Measurements from ENCODE around the gene ME2. TPM values are rescaled to one million over a fixed set of nuclear protein-coding genes. Genes with fewer than 3 reads are reported as not detected.
"Not testable (repeated sequence)": the region's sequence is repeated elsewhere in the genome, so short reads cannot be mapped to it uniquely, and the experiment has no call there.

The ME2 gene
- total and polyA plus RNA-seq, 4 donors = 13.5 to 41.3 (median 35.2) TPM

GRCh38 chr18:50945918-50946317 lies 67.0 kb downstream of the ME2 start:
- 93 to 98% methylated on average over 2 of the region's 2 CpGs for WGBS, 2 donors

GRCh38 chr18:50947899-50948298 lies 69.0 kb downstream of the ME2 start:
- DNase-seq (no peak), ATAC-seq (ENCODE audit: low FRiP score) (no peak)
- Histone ChIP-seq H3K4me1 (ENCODE audit: control insufficient read depth in 1 of 2, insufficient read depth in 2 of 2, low read length in 2 of 2) (no peaks in the 10 kb centered on the region), H3K4me3 (ENCODE audit: low read length in 2 of 2) (no peak overlapping the region), H3K9me3 (ENCODE audit: control insufficient read depth, low read length) (no peaks in the 10 kb centered on the region), H3K27me3 (ENCODE audit: control insufficient read depth in 1 of 2, insufficient read depth in 2 of 2, low read length in 1 of 2) (no peaks in the 10 kb centered on the region), H3K27ac (ENCODE audit: low read depth in 1 of 2, low read length in 2 of 2) (no peak overlapping the region), H3K36me3 (ENCODE audit: control insufficient read depth in 1 of 2, insufficient read depth in 2 of 2, low read length in 1 of 2) (peaks cover 0 to 3% of the 10 kb centered on the region in 2 donors)
- intact Hi-C loops (cut with DNase I) = no loop called here
- WGBS, 2 donors = 50 to 64% methylated on average over 1 of the region's 1 CpG

More at GRCh38 chr18:50945918-50946317, 67.0 kb downstream of the ME2 start:
- H3K4me3 ChIP-seq (ENCODE audit: low read length in 2 of 2); DNase-seq; H3K9me3 ChIP-seq (ENCODE audit: control insufficient read depth, low read length); intact Hi-C loops (cut with DNase I); H3K27me3 ChIP-seq (ENCODE audit: control insufficient read depth in 1 of 2, insufficient read depth in 2 of 2, low read length in 1 of 2); H3K27ac ChIP-seq (ENCODE audit: low read depth in 1 of 2, low read length in 2 of 2); ATAC-seq (ENCODE audit: low FRiP score); H3K4me1 ChIP-seq (ENCODE audit: control insufficient read depth in 1 of 2, insufficient read depth in 2 of 2, low read length in 2 of 2); H3K36me3 ChIP-seq (ENCODE audit: control insufficient read depth in 1 of 2, insufficient read depth in 2 of 2, low read length in 1 of 2): not testable (repeated sequence)

GRCh38 chr18:50949185-50949584 lies 70.3 kb downstream of the ME2 start:
- no peaks in the 10 kb centered on the region for H3K9me3 ChIP-seq (ENCODE audit: control insufficient read depth, low read length)
- H3K36me3 ChIP-seq (ENCODE audit: control insufficient read depth in 1 of 2, insufficient read depth in 2 of 2, low read length in 1 of 2) = peaks cover 0 to 3% of the 10 kb centered on the region in 2 donors
- ATAC-seq (ENCODE audit: low FRiP score) (no peak), DNase-seq (no peak)
- no peak overlapping the region for H3K4me3 ChIP-seq (ENCODE audit: low read length in 2 of 2)
- no peaks in the 10 kb centered on the region for H3K4me1 ChIP-seq (ENCODE audit: control insufficient read depth in 1 of 2, insufficient read depth in 2 of 2, low read length in 2 of 2)
- 92 to 95% methylated on average over 6 of the region's 6 CpGs for WGBS, 2 donors
- intact Hi-C loops (cut with DNase I) = no loop called here
- no peak overlapping the region for H3K27ac ChIP-seq (ENCODE audit: low read depth in 1 of 2, low read length in 2 of 2)
- no peaks in the 10 kb centered on the region for H3K27me3 ChIP-seq (ENCODE audit: control insufficient read depth in 1 of 2, insufficient read depth in 2 of 2, low read length in 1 of 2)

GRCh38 chr18:50950626-50951025 lies 71.7 kb downstream of the ME2 start:
- intact Hi-C loops (cut with DNase I) = no loop called here
- WGBS, 2 donors = 83 to 84% methylated on average over 4 of the region's 4 CpGs
- DNase-seq (no peak), ATAC-seq (ENCODE audit: low FRiP score) (no peak)
- H3K36me3 ChIP-seq (ENCODE audit: control insufficient read depth in 1 of 2, insufficient read depth in 2 of 2, low read length in 1 of 2) = no peaks in the 10 kb centered on the region
- no peak overlapping the region for H3K4me3 ChIP-seq (ENCODE audit: low read length in 2 of 2)
- H3K27ac ChIP-seq (ENCODE audit: low read depth in 1 of 2, low read length in 2 of 2) = no peak overlapping the region
- no peaks in the 10 kb centered on the region for H3K4me1 ChIP-seq (ENCODE audit: control insufficient read depth in 1 of 2, insufficient read depth in 2 of 2, low read length in 2 of 2)
- H3K9me3 ChIP-seq (ENCODE audit: control insufficient read depth, low read length) = no peaks in the 10 kb centered on the region
- H3K27me3 ChIP-seq (ENCODE audit: control insufficient read depth in 1 of 2, insufficient read depth in 2 of 2, low read length in 1 of 2) = no peaks in the 10 kb centered on the region

GRCh38 chr18:50953822-50954221 lies 74.9 kb downstream of the ME2 start:
- Histone ChIP-seq H3K27ac (ENCODE audit: low read depth in 1 of 2, low read length in 2 of 2) (no peak overlapping the region), H3K4me3 (ENCODE audit: low read length in 2 of 2) (no peak overlapping the region), H3K9me3 (ENCODE audit: control insufficient read depth, low read length) (no peaks in the 10 kb centered on the region), H3K36me3 (ENCODE audit: control insufficient read depth in 1 of 2, insufficient read depth in 2 of 2, low read length in 1 of 2) (no peaks in the 10 kb centered on the region), H3K4me1 (ENCODE audit: control insufficient read depth in 1 of 2, insufficient read depth in 2 of 2, low read length in 2 of 2) (no peaks in the 10 kb centered on the region), H3K27me3 (ENCODE audit: control insufficient read depth in 1 of 2, insufficient read depth in 2 of 2, low read length in 1 of 2) (no peaks in the 10 kb centered on the region)
- intact Hi-C loops (cut with DNase I) = no loop called here
- ATAC-seq (ENCODE audit: low FRiP score) (no peak), DNase-seq (no peak)
- 56 to 63% methylated on average over 3 of the region's 3 CpGs for WGBS, 2 donors

- Histone ChIP-seq H3K27me3 (ENCODE audit: control insufficient read depth in 1 of 2, insufficient read depth in 2 of 2, low read length in 1 of 2) (no peaks in the 10 kb centered on the region), H3K36me3 (ENCODE audit: control insufficient read depth in 1 of 2, insufficient read depth in 2 of 2, low read length in 1 of 2) (no peaks in the 10 kb centered on the region), H3K4me1 (ENCODE audit: control insufficient read depth in 1 of 2, insufficient read depth in 2 of 2, low read length in 2 of 2) (no peaks in the 10 kb centered on the region), H3K4me3 (ENCODE audit: low read length in 2 of 2) (no peak overlapping the region), H3K9me3 (ENCODE audit: control insufficient read depth, low read length) (no peaks in the 10 kb centered on the region), H3K27ac (ENCODE audit: low read depth in 1 of 2, low read length in 2 of 2) (no peak overlapping the region)
- intact Hi-C loops (cut with DNase I) = no loop called here
- ATAC-seq (ENCODE audit: low FRiP score) (no peak), DNase-seq (no peak)
- WGBS, 2 donors = 82 to 86% methylated on average over 4 of the region's 4 CpGs
Observed at GRCh38 chr18:50955253-50955652, 76.3 kb downstream of the ME2 start.

GRCh38 chr18:50956116-50956515 lies 77.2 kb downstream of the ME2 start:
- H3K9me3 ChIP-seq (ENCODE audit: control insufficient read depth, low read length) = no peaks in the 10 kb centered on the region
- H3K4me1 ChIP-seq (ENCODE audit: control insufficient read depth in 1 of 2, insufficient read depth in 2 of 2, low read length in 2 of 2) = no peaks in the 10 kb centered on the region
- ATAC-seq (ENCODE audit: low FRiP score) = no peak
- H3K27me3 ChIP-seq (ENCODE audit: control insufficient read depth in 1 of 2, insufficient read depth in 2 of 2, low read length in 1 of 2) = no peaks in the 10 kb centered on the region
- intact Hi-C loops (cut with DNase I) = no loop called here
- 96 to 98% methylated on average over 3 of the region's 3 CpGs for WGBS, 2 donors
- H3K4me3 ChIP-seq (ENCODE audit: low read length in 2 of 2) = no peak overlapping the region
- no peaks in the 10 kb centered on the region for H3K36me3 ChIP-seq (ENCODE audit: control insufficient read depth in 1 of 2, insufficient read depth in 2 of 2, low read length in 1 of 2)
- no peak overlapping the region for H3K27ac ChIP-seq (ENCODE audit: low read depth in 1 of 2, low read length in 2 of 2)
- DNase-seq = no peak

GRCh38 chr18:50961974-50962373 lies 83.1 kb downstream of the ME2 start:
- H3K27me3 ChIP-seq (ENCODE audit: control insufficient read depth in 1 of 2, insufficient read depth in 2 of 2, low read length in 1 of 2) = no peaks in the 10 kb centered on the region
- WGBS, 2 donors = 73 to 77% methylated on average over 1 of the region's 1 CpG
- DNase-seq = no peak
- no peaks in the 10 kb centered on the region for H3K4me1 ChIP-seq (ENCODE audit: control insufficient read depth in 1 of 2, insufficient read depth in 2 of 2, low read length in 2 of 2)
- intact Hi-C loops (cut with DNase I) = no loop called here
- no peaks in the 10 kb centered on the region for H3K36me3 ChIP-seq (ENCODE audit: control insufficient read depth in 1 of 2, insufficient read depth in 2 of 2, low read length in 1 of 2)
- no peak for ATAC-seq (ENCODE audit: low FRiP score)
- H3K9me3 ChIP-seq (ENCODE audit: control insufficient read depth, low read length) = no peaks in the 10 kb centered on the region
- no peak overlapping the region for H3K27ac ChIP-seq (ENCODE audit: low read depth in 1 of 2, low read length in 2 of 2)
- H3K4me3 ChIP-seq (ENCODE audit: low read length in 2 of 2) = no peak overlapping the region

GRCh38 chr18:50967714-50968661 lies 89.1 kb downstream of the ME2 start, which contains the start of gene ELAC1:
Gene ELAC1 (plus strand): TSS chr18:50968040. CDS start chr18:50974405, 6,365 bp downstream.
- DNase-seq (peak; percentile 83 to 91), ATAC-seq (ENCODE audit: low FRiP score) (peak; percentile 98)
- Histone ChIP-seq H3K4me3 (ENCODE audit: low read length in 2 of 2) (peak within 1 kb of the TSS; percentile 79 to 94), H3K9me3 (ENCODE audit: control insufficient read depth, low read length) (no peaks in the 10 kb centered on the region), H3K27ac (ENCODE audit: low read depth in 1 of 2, low read length in 2 of 2) (peak within 1 kb of the TSS; percentile 85 to 99), H3K36me3 (ENCODE audit: control insufficient read depth in 1 of 2, insufficient read depth in 2 of 2, low read length in 1 of 2) (no peaks in the 10 kb centered on the region), H3K27me3 (ENCODE audit: control insufficient read depth in 1 of 2, insufficient read depth in 2 of 2, low read length in 1 of 2) (no peaks in the 10 kb centered on the region), H3K4me1 (ENCODE audit: control insufficient read depth in 1 of 2, insufficient read depth in 2 of 2, low read length in 2 of 2) (peaks cover 0 to 7% of the 10 kb centered on the region in 2 donors)
- intact Hi-C loops (cut with DNase I) = loop anchor here (1.0 to 5.0 kb wide), 4 partner anchors 61 to 88 kb away; partner anchors contain the start of gene SMAD4 (in 1 of the 2)
- WGBS, 2 donors = 1% methylated on average over 58 to 84 of the region's 84 CpGs
